ENCODE measurements around the gene CMIP. TPM values are rescaled to one million over a fixed set of nuclear protein-coding genes. Genes with fewer than 3 reads are reported as not detected.

CMIP gene
- polyA plus RNA-seq, 1 donor from 2014 or later = 15.1 TPM

DNA sequence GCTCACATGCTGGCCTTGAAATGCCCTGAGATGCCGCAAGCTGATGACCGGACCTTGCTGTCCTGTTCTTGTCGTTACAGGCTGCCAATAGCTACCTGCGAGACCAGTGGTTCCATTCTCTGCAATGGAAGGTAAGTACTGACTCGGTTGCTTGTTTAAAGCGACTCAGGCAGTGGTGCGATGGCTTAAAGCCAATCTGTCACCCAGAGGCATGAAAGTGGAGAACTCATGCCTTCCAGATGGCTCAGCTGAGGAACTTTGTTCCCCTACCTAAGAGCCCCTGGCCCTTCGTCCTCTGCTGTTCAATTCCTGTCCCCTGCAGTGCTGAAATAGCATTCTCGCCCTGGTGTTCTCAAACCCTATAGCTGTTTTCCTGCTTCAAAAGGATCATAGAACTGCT, 176.2 kb downstream of the CMIP start:
- no peaks in the 10 kb centered on the region for H3K9me2 ChIP-seq (ENCODE audit: insufficient read depth, low read length)
- no peaks in the 10 kb centered on the region for H3K27me3 ChIP-seq (ENCODE audit: insufficient read depth, low read depth, low read length)
- H3F3A ChIP-seq (ENCODE audit: insufficient read depth, low read length, poor library complexity, severe bottlenecking) = no peaks in the 10 kb centered on the region
- no peak overlapping the region for H3K27ac ChIP-seq (ENCODE audit: low read length)
- H3K4me3 ChIP-seq (ENCODE audit: low read length) = no peak overlapping the region
- no peak overlapping the region for H3K4me2 ChIP-seq (ENCODE audit: low read length)
- H3K9ac ChIP-seq (ENCODE audit: low read length) = no peak overlapping the region
- no peaks in the 10 kb centered on the region for H3K79me2 ChIP-seq (replicated peaks; ENCODE audit: insufficient read depth, low read length)
- H2AFZ ChIP-seq (ENCODE audit: low read depth, low read length) = no peak overlapping the region
- H3K9me3 ChIP-seq (ENCODE audit: low read length) = no peaks in the 10 kb centered on the region
- H3K36me3 ChIP-seq (ENCODE audit: insufficient read depth, low read length) = peaks cover 15% of the 10 kb centered on the region
- TF ChIP-seq, protein P1, sequence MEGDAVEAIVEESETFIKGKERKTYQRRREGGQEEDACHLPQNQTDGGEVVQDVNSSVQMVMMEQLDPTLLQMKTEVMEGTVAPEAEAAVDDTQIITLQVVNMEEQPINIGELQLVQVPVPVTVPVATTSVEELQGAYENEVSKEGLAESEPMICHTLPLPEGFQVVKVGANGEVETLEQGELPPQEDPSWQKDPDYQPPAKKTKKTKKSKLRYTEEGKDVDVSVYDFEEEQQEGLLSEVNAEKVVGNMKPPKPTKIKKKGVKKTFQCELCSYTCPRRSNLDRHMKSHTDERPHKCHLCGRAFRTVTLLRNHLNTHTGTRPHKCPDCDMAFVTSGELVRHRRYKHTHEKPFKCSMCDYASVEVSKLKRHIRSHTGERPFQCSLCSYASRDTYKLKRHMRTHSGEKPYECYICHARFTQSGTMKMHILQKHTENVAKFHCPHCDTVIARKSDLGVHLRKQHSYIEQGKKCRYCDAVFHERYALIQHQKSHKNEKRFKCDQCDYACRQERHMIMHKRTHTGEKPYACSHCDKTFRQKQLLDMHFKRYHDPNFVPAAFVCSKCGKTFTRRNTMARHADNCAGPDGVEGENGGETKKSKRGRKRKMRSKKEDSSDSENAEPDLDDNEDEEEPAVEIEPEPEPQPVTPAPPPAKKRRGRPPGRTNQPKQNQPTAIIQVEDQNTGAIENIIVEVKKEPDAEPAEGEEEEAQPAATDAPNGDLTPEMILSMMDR (IDR thresholded peaks at IDR 0.05; ENCODE audit: poor library complexity, severe bottlenecking) = no peak
- no peak for TF ChIP-seq SMC3 (conservative IDR thresholded peaks at IDR 0.05; ENCODE audit: poor library complexity)
- no peak for TF ChIP-seq RAD21 (conservative IDR thresholded peaks at IDR 0.05)
- no peak for TF ChIP-seq POLR2AphosphoS5 (IDR thresholded peaks at IDR 0.05)
- TF ChIP-seq EP300 (conservative IDR thresholded peaks at IDR 0.05; ENCODE audit: poor library complexity, severe bottlenecking) = no peak
- TF ChIP-seq, protein P2, sequence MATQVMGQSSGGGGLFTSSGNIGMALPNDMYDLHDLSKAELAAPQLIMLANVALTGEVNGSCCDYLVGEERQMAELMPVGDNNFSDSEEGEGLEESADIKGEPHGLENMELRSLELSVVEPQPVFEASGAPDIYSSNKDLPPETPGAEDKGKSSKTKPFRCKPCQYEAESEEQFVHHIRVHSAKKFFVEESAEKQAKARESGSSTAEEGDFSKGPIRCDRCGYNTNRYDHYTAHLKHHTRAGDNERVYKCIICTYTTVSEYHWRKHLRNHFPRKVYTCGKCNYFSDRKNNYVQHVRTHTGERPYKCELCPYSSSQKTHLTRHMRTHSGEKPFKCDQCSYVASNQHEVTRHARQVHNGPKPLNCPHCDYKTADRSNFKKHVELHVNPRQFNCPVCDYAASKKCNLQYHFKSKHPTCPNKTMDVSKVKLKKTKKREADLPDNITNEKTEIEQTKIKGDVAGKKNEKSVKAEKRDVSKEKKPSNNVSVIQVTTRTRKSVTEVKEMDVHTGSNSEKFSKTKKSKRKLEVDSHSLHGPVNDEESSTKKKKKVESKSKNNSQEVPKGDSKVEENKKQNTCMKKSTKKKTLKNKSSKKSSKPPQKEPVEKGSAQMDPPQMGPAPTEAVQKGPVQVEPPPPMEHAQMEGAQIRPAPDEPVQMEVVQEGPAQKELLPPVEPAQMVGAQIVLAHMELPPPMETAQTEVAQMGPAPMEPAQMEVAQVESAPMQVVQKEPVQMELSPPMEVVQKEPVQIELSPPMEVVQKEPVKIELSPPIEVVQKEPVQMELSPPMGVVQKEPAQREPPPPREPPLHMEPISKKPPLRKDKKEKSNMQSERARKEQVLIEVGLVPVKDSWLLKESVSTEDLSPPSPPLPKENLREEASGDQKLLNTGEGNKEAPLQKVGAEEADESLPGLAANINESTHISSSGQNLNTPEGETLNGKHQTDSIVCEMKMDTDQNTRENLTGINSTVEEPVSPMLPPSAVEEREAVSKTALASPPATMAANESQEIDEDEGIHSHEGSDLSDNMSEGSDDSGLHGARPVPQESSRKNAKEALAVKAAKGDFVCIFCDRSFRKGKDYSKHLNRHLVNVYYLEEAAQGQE (IDR thresholded peaks at IDR 0.05; ENCODE audit: borderline replicate concordance) = no peak
- no peak for TF ChIP-seq MXI1 (conservative IDR thresholded peaks at IDR 0.05; ENCODE audit: poor library complexity, severe bottlenecking)
- no peak for TF ChIP-seq TAF1 (IDR thresholded peaks at IDR 0.05; ENCODE audit: low read depth)
- no peak for TF ChIP-seq EZH2 (IDR thresholded peaks at IDR 0.05; ENCODE audit: borderline replicate concordance, insufficient read depth, low read length, poor library complexity, severe bottlenecking)
- no peaks in the 10 kb centered on the region for H4K20me1 ChIP-seq (ENCODE audit: insufficient read depth)

DNA sequence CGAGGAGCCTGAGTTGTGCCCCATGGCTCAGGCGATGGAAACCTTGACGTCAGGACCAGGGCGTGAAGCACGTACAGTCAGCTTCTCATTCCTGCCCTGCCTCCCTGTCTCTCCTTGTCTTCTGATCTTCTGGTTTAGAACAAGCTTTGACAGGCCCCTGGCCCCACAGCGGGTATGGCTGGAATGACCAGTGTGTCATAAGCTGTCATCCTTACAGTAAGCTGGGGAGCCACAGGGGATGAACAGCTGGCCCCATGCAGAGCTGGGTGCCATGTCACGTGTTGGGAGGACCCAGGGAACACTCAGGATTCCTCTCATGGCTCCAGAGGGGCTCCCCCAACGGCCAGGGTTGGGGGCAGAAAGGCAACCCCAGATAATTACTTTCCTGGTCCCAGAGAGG, 176.9 kb downstream of the CMIP start:
- Histone ChIP-seq H3K9me3 (ENCODE audit: low read length) (no peaks in the 10 kb centered on the region), H3K36me3 (ENCODE audit: insufficient read depth, low read length) (peaks cover 15% of the 10 kb centered on the region), H3K9me2 (ENCODE audit: insufficient read depth, low read length) (no peaks in the 10 kb centered on the region), H4K20me1 (ENCODE audit: insufficient read depth) (no peaks in the 10 kb centered on the region), H3K27ac (ENCODE audit: low read length) (no peak overlapping the region), H3K4me2 (ENCODE audit: low read length) (no peak overlapping the region), H2AFZ (ENCODE audit: low read depth, low read length) (no peak overlapping the region), H3K27me3 (ENCODE audit: insufficient read depth, low read depth, low read length) (no peaks in the 10 kb centered on the region), H3K4me3 (ENCODE audit: low read length) (no peak overlapping the region), H3K9ac (ENCODE audit: low read length) (no peak overlapping the region), H3K79me2 (replicated peaks; ENCODE audit: insufficient read depth, low read length) (no peaks in the 10 kb centered on the region), H3F3A (ENCODE audit: insufficient read depth, low read length, poor library complexity, severe bottlenecking) (no peaks in the 10 kb centered on the region)
- TF ChIP-seq, protein P2 (IDR thresholded peaks at IDR 0.05; ENCODE audit: borderline replicate concordance) = no peak
